NCI-H2107 treated with DMSO at 0.1 percent for 48 hours (cell line): Measurements from ENCODE around the gene SMARCA4.

Experiments
- DNase-seq: peaks from one replicate; lab custom pipeline; 2025; ENCODE audit not compliant: unreplicated experiment; lab: John Stamatoyannopoulos, UW

Gene SMARCA4

GRCh38 chr19:11028146-11028545, 67.3 kb downstream of the SMARCA4 start:
- DNase-seq: no peak

GRCh38 chr19:11031421-11032070, 70.7 kb downstream of the SMARCA4 start:
- no peak for DNase-seq

GRCh38 chr19:11033251-11033650, 72.4 kb downstream of the SMARCA4 start:
- no peak for DNase-seq

- no peak for DNase-seq
These were observed 72.9 kb downstream of the SMARCA4 start for GRCh38 chr19:11033763-11034162.

- DNase-seq: no peak
These were observed 73.8 kb downstream of the SMARCA4 start for GRCh38 chr19:11034449-11035213.

GRCh38 chr19:11035441-11036377, 74.9 kb downstream of the SMARCA4 start:
- DNase-seq: peak; percentile 67

- DNase-seq: no peak
These were observed 77.7 kb downstream of the SMARCA4 start for GRCh38 chr19:11038511-11038910.

- no peak for DNase-seq
These were observed 80.4 kb downstream of the SMARCA4 start for GRCh38 chr19:11041194-11041593.

- no peak for DNase-seq
These were observed 81.3 kb downstream of the SMARCA4 start for GRCh38 chr19:11041966-11042627.

GRCh38 chr19:11044431-11044830, 83.6 kb downstream of the SMARCA4 start:
- no peak for DNase-seq

- no peak for DNase-seq
These were observed 84.7 kb downstream of the SMARCA4 start for GRCh38 chr19:11045536-11045935.

- DNase-seq: no peak
These were observed 86.0 kb downstream of the SMARCA4 start for GRCh38 chr19:11046605-11047354.

- no peak for DNase-seq
These were observed 87.0 kb downstream of the SMARCA4 start for GRCh38 chr19:11047866-11048265.

- DNase-seq: no peak
These were observed 89.7 kb downstream of the SMARCA4 start for GRCh38 chr19:11050323-11051114.

GRCh38 chr19:11053817-11054195, 93.0 kb downstream of the SMARCA4 start:
- DNase-seq: no peak

- DNase-seq: no peak
These were observed 93.4 kb downstream of the SMARCA4 start for GRCh38 chr19:11054200-11054599.

- no peak for DNase-seq
These were observed 93.8 kb downstream of the SMARCA4 start for GRCh38 chr19:11054628-11055027.

GRCh38 chr19:11058246-11059030, 97.6 kb downstream of the SMARCA4 start:
- no peak for DNase-seq
